Measurements from ENCODE around the gene USH1G.

USH1G gene

DNA sequence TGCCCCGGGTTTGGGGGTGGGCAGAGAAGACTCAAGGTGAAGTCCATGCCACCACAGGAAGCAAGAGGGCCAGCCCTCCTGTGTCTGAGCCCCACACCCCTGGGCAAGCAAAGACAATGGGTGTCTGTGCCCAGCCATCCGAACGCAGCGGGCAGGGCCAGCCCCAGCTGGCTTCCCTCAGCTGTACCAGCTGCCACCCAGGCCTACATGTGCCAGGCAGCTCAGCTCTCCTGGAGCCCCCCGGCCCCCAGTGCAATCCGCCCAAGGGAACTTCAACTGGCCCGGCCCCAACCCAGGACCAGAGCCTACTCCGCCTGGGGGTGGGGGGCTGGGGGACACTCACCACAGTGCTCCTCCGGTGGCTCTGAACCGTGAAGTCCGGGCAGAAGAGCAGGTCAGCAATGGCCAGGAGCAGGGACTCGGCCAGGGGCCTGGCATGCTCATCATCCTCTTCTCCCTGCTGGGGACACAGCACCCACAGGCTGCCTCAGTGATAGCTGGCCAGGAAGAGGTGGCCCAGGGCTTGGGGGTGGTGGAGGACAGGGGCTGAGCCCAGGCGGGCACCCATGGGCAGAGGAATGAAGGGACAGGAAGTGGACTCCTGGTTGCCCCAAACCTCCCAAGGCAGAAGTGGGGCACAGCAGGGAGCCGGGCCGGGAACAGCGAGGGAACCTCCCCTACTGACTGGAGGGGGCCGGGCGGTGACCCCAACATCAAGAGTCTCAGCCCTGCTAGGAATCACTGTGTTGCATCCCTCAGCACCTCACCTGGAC, 39.8 kb upstream of the USH1G start:
- Histone ChIP-seq H3K4me1 (ENCODE audit: control insufficient read depth in 1 of 2, insufficient read depth in 2 of 2, low read length in 2 of 2) (no peaks in the 10 kb centered on the region), H3K27ac (ENCODE audit: low read length) (no peak overlapping the region), H3K9me3 (ENCODE audit: control insufficient read depth in 1 of 2, low read length in 2 of 2) (no peaks in the 10 kb centered on the region), H3K36me3 (ENCODE audit: control insufficient read depth in 1 of 2, insufficient read depth in 2 of 2, low read length in 2 of 2) (no peaks in the 10 kb centered on the region), H3K27me3 (ENCODE audit: low read depth, low read length) (no peaks in the 10 kb centered on the region), H3K4me3 (ENCODE audit: low read depth in 1 of 2, low read length in 2 of 2) (no peak overlapping the region)

DNA sequence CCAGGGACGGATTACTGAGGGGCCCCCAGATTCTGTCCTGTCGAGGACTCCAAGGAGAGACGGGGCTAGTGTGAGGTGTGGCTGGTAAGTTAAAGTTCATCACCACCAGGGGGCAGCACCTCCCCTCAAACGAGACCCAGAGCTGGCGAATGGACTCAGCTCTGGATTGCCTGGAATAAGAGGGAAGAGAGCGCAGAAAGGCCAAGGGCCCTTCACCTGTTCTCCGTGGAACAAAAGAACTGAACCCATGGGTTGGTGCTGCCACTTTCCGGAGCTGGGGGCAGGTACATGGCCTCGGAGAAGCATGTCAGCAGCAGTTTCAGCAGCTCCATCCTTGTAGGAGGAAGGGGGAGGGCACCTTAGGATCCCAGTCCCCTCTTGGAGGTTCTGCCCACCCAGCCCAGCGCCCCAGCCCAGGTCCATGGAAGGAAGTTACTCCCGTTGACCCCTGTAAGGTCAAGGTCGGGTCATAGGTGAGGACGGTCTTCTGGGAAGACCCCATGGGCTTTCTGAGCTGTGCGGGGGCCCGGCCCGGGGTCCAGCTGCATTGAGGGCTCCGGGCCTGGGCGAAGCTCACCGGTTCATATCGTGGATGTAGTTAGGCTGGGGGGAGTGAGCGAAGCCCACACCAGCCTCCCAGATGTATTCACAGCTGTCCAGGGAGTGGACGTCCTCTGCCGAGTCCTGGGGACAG, 38.7 kb upstream of the USH1G start:
- no peak overlapping the region for H3K4me3 ChIP-seq (ENCODE audit: low read depth in 1 of 2, low read length in 2 of 2)
- no peaks in the 10 kb centered on the region for H3K9me3 ChIP-seq (ENCODE audit: control insufficient read depth in 1 of 2, low read length in 2 of 2)
- H3K36me3 ChIP-seq (ENCODE audit: control insufficient read depth in 1 of 2, insufficient read depth in 2 of 2, low read length in 2 of 2), result no peaks in the 10 kb centered on the region
- no peaks in the 10 kb centered on the region for H3K4me1 ChIP-seq (ENCODE audit: control insufficient read depth in 1 of 2, insufficient read depth in 2 of 2, low read length in 2 of 2)
- H3K27ac ChIP-seq (ENCODE audit: low read length), result no peak overlapping the region
- no peaks in the 10 kb centered on the region for H3K27me3 ChIP-seq (ENCODE audit: low read depth, low read length)

DNA sequence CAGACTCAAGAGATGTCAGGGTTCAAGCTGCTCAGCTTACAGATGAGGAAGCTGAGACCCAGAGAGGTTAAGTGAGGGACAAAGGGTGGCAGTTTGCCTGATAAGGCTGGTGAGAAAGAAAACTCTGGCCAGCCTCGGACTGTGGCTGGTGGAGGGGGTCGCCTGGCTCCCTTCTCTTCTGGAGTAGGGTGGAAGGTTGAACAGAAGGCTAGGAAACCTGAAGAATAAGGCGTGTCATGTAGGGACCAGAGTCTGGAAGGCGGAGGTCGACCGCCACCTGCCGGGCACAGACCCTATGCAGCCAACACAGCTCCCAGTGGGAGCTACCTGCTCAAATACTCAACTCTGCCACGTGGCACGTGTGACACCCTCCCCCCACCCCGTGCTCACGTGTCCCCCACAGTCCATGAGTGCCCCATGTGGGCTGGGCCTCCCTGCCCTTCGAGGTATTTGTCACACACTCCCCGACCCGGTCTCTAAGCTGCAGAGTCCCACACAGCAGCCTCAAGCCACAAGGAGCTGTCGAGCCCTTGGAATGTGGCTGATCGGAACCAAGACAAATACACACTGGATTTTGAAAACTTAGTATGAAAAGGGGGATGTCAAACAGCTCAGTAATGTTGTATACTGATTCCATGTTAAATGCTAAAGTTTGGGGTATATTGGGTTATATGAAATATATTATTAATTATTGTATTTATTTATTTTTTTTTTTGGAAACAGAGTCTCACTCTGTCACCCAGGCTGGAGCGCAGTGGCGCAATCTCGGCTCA, 37.7 kb upstream of the USH1G start:
- H3K4me3 ChIP-seq (ENCODE audit: low read depth in 1 of 2, low read length in 2 of 2), result no peak overlapping the region
- no peaks in the 10 kb centered on the region for H3K27me3 ChIP-seq (ENCODE audit: low read depth, low read length)
- peaks cover under 1 to 10% of the 10 kb centered on the region in 2 donors for H3K36me3 ChIP-seq (ENCODE audit: control insufficient read depth in 1 of 2, insufficient read depth in 2 of 2, low read length in 2 of 2)
- no peak overlapping the region for H3K27ac ChIP-seq (ENCODE audit: low read length)
- H3K4me1 ChIP-seq (ENCODE audit: control insufficient read depth in 1 of 2, insufficient read depth in 2 of 2, low read length in 2 of 2), result no peaks in the 10 kb centered on the region
- H3K9me3 ChIP-seq (ENCODE audit: control insufficient read depth in 1 of 2, low read length in 2 of 2), result no peaks in the 10 kb centered on the region

DNA sequence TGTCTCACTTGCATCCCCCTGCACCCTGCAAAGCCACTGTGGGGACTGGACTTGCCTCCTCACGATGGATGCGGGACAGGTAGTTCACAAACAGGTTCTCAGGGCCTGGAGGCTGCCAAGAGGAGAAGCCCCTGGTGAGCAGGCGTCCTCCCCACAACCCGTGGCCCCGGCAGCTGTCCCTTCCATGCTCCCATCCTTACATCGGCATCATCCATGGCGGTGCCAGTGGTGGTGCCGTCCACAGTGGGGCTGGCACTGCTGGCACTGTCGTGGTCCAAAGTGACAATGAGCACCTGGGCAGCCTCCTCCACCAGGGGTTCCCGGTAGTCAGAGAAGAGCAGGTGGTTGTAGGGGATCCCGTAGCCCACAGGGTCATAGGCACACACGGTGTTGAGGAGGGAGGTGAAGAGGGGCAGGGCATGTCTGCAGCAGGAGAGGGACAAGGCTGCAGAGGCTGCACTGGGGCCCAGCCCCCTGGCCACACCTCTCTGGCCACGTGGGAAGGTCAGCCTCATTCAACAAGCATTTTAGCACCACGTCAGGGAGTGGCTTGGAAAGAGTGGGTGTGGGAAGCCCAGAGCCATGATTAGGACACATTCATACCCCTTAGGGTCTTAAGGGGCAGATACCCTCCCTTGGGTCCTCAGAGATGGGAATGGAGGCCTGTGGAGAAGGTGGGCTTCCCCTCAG, 36.9 kb upstream of the USH1G start:
- H3K36me3 ChIP-seq (ENCODE audit: control insufficient read depth in 1 of 2, insufficient read depth in 2 of 2, low read length in 2 of 2), result peaks cover 3 to 10% of the 10 kb centered on the region in 2 donors
- no peaks in the 10 kb centered on the region for H3K9me3 ChIP-seq (ENCODE audit: control insufficient read depth in 1 of 2, low read length in 2 of 2)
- H3K27me3 ChIP-seq (ENCODE audit: low read depth, low read length), result no peaks in the 10 kb centered on the region
- H3K4me3 ChIP-seq (ENCODE audit: low read depth in 1 of 2, low read length in 2 of 2), result no peak overlapping the region
- no peak overlapping the region for H3K27ac ChIP-seq (ENCODE audit: low read length)
- H3K4me1 ChIP-seq (ENCODE audit: control insufficient read depth in 1 of 2, insufficient read depth in 2 of 2, low read length in 2 of 2), result no peaks in the 10 kb centered on the region

DNA sequence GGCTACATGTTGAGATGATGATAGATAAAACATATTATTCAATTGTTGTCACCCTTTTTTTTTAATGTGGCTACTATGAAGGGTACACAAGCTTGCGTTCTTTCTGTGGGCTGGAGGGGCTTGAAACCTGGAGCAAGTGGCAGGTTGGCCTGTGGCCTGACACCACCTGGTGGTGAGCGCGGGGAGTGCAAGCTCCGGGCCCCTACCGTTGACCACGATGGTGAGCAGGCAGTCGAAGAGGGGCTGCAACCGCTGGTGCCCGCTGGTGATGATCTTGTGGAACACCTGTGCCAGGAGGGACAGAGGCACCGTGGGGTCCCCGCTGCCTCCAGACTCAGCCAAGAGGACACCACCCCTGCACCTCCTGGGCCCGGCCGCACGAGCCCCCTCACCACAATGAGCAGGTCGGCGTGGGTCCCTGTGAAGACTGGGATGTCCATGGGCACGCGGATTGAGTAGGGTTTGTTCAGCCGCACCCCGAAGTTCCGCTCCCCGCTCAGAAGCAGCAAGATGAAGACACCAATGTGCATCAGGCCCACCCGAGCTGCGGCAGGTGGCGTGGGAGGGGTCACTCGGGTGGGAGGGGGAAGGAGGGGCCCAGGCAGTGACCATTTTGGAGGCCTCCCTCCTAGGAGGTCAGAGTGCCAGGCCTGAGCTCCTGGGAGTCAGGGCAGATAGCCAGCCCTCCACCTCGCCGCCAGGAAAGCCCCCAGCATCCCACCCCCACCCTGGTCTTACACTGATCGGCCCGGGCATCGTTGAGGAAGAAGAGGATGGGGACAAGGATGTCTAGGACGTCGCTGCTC, 35.1 kb upstream of the USH1G start:
- no peaks in the 10 kb centered on the region for H3K4me1 ChIP-seq (ENCODE audit: control insufficient read depth in 1 of 2, insufficient read depth in 2 of 2, low read length in 2 of 2)
- H3K4me3 ChIP-seq (ENCODE audit: low read depth in 1 of 2, low read length in 2 of 2), result no peak overlapping the region
- no peaks in the 10 kb centered on the region for H3K9me3 ChIP-seq (ENCODE audit: control insufficient read depth in 1 of 2, low read length in 2 of 2)
- H3K27me3 ChIP-seq (ENCODE audit: low read depth, low read length), result no peaks in the 10 kb centered on the region
- H3K36me3 ChIP-seq (ENCODE audit: control insufficient read depth in 1 of 2, insufficient read depth in 2 of 2, low read length in 2 of 2), result peaks cover 3 to 10% of the 10 kb centered on the region in 2 donors
- no peak overlapping the region for H3K27ac ChIP-seq (ENCODE audit: low read length)

DNA sequence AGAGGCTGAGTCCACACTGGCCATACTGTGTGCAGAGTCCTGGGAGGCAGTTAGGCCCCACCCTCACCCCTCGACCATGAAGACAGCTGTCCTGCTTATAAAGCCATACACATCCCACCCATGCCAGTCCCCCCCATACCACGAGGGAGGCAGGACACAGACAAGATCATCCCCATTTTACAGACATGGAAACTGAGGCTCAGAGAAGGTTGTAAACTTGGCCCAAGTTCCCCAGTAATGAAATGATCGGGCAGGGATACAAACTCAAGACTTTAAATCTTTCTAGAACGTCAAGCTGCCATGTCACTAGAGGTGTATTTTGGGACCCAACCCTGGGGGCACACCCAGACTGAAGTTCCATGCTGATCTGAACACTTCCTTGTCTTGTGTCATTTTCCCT, 33.0 kb upstream of the USH1G start:
- H3K9me3 ChIP-seq (ENCODE audit: control insufficient read depth in 1 of 2, low read length in 2 of 2), result no peaks in the 10 kb centered on the region
- H3K27me3 ChIP-seq (ENCODE audit: low read depth, low read length), result no peaks in the 10 kb centered on the region
- no peaks in the 10 kb centered on the region for H3K4me1 ChIP-seq (ENCODE audit: control insufficient read depth in 1 of 2, insufficient read depth in 2 of 2, low read length in 2 of 2)
- no peak overlapping the region for H3K4me3 ChIP-seq (ENCODE audit: low read depth in 1 of 2, low read length in 2 of 2)
- peaks cover 3 to 10% of the 10 kb centered on the region in 2 donors for H3K36me3 ChIP-seq (ENCODE audit: control insufficient read depth in 1 of 2, insufficient read depth in 2 of 2, low read length in 2 of 2)
- no peak overlapping the region for H3K27ac ChIP-seq (ENCODE audit: low read length)

DNA sequence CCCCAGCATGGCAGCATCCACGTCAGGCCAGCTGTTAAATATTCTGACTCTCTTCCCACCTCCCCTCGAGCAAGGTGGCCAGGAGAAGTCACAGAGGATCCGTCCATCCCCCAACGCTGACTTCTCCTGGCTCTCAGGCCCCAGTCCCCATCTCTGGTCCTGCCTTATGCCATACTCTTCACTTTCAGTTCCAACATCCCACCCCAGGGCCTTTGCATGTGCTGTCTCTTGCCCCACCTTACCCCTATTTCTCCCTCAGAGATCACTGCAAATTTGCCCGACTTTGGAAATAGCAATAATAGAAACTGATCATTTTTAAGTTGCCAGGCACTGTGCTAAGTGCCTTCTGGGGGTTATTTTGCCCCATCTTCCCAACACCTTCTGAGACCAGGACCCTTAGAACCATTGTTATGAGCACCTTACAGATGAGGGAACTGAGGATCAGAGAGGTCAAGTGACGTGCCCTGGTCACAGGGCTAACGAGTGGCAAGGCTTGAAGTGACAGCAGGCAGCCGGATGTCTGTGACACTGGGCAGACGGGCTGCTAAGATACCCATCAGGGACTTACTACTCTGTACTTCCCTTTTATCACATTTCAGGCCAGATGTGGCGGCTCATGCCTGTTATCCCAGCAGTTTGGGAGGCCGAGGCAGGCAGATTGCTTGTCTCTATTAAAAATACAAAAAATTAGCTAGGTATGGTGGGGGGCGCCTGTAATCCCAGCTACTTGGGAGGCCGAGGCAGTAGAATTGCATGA, 31.8 kb upstream of the USH1G start:
- Histone ChIP-seq H3K27me3 (ENCODE audit: low read depth, low read length) (no peaks in the 10 kb centered on the region), H3K27ac (ENCODE audit: low read length) (no peak overlapping the region), H3K9me3 (ENCODE audit: control insufficient read depth in 1 of 2, low read length in 2 of 2) (no peaks in the 10 kb centered on the region), H3K4me1 (ENCODE audit: control insufficient read depth in 1 of 2, insufficient read depth in 2 of 2, low read length in 2 of 2) (no peaks in the 10 kb centered on the region), H3K4me3 (ENCODE audit: low read depth in 1 of 2, low read length in 2 of 2) (no peak overlapping the region), H3K36me3 (ENCODE audit: control insufficient read depth in 1 of 2, insufficient read depth in 2 of 2, low read length in 2 of 2) (peaks cover 3 to 10% of the 10 kb centered on the region in 2 donors)

DNA sequence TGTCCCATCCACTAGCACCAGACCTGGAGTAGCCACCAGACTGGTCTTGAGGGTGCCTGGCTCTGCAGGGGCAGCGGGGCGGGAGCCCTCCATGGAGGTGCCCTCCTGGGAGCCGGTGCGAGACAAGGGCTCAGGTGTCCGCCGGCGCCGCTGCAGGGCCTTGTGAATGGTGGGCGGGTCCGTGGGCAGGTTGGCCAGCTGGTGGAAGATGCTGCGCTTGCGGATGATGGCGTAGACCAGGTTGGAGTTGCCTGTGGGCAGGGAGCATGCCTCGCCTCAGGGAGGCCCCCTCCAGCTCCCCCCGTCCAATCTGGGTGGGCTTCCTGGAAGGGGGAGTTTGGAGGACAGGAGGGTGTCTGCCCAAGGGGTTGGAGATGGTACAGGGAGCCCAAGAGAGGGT, 31.1 kb upstream of the USH1G start:
- no peak overlapping the region for H3K4me3 ChIP-seq (ENCODE audit: low read depth in 1 of 2, low read length in 2 of 2)
- H3K36me3 ChIP-seq (ENCODE audit: control insufficient read depth in 1 of 2, insufficient read depth in 2 of 2, low read length in 2 of 2), result peaks cover 3 to 10% of the 10 kb centered on the region in 2 donors
- no peaks in the 10 kb centered on the region for H3K9me3 ChIP-seq (ENCODE audit: control insufficient read depth in 1 of 2, low read length in 2 of 2)
- H3K4me1 ChIP-seq (ENCODE audit: control insufficient read depth in 1 of 2, insufficient read depth in 2 of 2, low read length in 2 of 2), result no peaks in the 10 kb centered on the region
- H3K27me3 ChIP-seq (ENCODE audit: low read depth, low read length), result no peaks in the 10 kb centered on the region
- no peak overlapping the region for H3K27ac ChIP-seq (ENCODE audit: low read length)

DNA sequence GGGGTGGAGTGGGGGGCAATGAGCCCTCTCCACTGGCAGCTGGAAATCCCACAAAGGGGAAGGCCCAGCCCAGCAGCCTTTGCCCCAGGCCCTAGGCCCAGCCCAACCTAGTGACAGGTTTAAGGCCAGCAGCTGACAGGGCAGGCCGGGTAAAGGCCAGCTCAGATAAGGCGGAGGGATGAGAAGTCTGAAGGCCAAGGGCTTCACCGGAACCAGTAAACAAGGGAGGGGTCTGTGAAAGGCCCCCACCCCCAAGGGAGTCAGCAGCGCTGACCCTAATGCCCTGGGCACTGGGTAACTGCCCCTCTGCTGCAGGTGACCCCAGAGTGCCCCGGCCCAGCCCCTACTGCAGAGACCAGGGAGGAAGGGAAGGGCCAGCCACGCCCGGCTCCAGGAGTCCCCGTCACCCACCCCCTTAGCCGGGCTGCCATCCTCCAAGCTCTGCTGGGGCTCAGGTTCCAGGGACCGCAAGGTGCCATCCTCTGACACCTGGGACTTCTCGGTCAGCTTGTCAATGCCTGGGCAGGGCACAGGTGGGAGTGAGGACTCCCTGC, 30.2 kb upstream of the USH1G start:
- no peaks in the 10 kb centered on the region for H3K9me3 ChIP-seq (ENCODE audit: control insufficient read depth in 1 of 2, low read length in 2 of 2)
- no peak overlapping the region for H3K4me3 ChIP-seq (ENCODE audit: low read depth in 1 of 2, low read length in 2 of 2)
- no peak overlapping the region for H3K27ac ChIP-seq (ENCODE audit: low read length)
- H3K27me3 ChIP-seq (ENCODE audit: low read depth, low read length), result no peaks in the 10 kb centered on the region
- peaks cover 3 to 10% of the 10 kb centered on the region in 2 donors for H3K36me3 ChIP-seq (ENCODE audit: control insufficient read depth in 1 of 2, insufficient read depth in 2 of 2, low read length in 2 of 2)
- H3K4me1 ChIP-seq (ENCODE audit: control insufficient read depth in 1 of 2, insufficient read depth in 2 of 2, low read length in 2 of 2), result no peaks in the 10 kb centered on the region

All from muscle layer of duodenum (tissue), 2 donors.